GDM1 (cell line): ENCODE results near the gene PHLDB2.

Experiments used
- DNase-seq: peaks from one replicate; lab custom pipeline; 2025; lab: John Stamatoyannopoulos, UW

Gene PHLDB2

DNA sequence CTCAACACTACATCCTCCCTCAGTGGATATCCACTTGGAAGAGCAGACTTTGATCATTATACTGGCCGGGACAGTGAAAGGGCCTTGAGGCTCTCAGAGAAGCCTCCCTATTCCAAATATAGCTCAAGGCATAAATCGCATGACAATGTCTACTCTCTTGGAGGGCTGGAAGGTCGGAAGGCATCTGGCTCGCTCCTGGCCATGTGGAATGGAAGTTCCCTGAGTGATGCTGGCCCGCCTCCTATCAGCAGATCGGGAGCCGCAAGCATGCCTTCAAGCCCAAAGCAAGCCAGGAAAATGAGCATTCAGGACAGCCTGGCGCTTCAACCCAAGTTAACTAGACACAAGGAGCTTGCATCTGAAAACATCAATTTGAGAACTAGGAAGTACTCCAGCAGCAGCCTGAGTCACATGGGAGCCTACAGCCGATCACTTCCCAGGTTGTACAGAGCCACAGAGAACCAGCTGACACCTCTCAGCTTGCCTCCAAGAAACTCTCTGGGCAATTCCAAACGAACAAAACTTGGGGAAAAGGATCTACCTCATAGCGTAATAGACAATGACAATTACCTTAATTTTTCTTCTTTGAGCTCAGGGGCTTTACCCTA lies 25.4 kb downstream of the PHLDB2 start:
- DNase-seq = no peak

DNA sequence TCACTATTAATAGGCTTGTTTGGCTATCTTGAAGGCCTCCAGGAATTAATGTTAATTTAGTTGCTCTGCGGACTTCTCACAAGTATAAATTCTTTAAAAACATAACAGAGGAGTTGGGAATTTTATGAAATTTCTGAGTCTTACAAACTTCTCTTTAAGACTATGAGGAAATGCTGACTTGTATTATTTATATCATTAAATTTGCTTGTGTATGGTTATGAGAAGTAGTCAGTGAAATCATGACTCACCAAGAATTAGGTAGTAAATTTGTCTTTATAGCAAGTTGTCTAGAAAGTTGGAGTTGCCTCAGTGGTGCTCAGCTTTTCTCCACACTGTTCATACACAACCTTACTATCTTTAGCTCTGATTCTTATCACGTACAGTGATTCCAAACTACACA lies 26.5 kb downstream of the PHLDB2 start:
- DNase-seq = no peak

DNA sequence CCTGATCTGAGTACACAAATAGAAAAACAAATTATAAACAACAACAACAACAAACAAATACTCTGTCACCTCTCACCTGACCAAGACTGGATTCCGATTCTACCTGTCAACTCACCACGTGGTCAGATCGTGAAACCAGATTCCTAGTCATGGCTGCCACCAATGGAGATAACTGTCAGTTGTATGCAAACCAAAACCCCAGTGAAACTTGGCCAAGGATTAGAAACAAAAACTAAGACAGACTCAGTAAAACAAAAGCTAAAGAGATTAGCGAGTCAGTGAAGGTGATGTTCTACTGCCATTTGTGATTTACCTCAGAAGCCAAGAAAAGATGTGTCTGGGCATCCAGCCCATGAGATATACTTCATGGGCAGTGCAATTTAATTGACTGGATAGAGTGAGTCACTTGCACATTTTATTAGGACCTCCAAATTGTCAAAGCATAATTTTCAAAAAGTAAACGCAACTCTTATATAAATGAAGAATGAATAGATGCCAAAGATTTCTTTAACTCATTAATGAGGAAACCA lies 31.1 kb downstream of the PHLDB2 start:
- no peak for DNase-seq

DNA sequence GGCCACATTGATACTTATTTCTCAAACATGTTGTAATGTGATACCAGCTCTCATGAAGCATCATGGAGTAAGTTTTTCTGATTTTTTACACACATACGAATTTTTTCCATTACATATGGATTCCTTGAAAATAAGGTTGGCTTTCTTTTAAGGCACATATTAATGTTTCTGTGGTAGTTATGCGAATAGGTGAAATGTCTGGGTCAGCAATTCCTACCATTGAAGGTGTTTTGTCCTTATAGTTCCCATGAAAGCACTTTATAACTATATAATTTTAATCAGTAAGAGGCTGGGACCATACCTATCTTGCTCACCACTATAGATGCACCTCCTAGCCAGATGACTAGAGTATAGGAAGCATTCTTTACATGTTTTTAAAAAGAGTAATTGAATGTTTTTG lies 33.0 kb downstream of the PHLDB2 start:
- DNase-seq = no peak

DNA sequence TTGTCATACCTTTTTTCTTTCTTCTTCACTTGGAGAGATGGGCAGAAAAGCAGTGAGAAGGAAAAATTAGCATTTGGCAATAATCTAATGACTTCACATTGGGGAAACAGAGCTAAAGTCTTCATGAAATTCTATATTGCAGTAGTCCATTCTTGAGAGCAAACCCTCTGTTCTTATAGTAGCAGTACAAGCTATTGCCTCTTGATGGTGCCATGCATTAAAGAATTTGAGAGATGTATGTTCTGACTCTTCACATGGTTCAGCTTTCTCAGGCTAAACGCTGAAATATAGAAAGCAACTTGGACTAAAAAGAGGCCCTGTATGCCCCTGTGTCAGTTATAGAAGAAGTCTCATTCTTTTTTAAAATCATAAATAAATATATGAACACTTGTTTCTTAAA lies 36.0 kb downstream of the PHLDB2 start:
- DNase-seq = no peak

DNA sequence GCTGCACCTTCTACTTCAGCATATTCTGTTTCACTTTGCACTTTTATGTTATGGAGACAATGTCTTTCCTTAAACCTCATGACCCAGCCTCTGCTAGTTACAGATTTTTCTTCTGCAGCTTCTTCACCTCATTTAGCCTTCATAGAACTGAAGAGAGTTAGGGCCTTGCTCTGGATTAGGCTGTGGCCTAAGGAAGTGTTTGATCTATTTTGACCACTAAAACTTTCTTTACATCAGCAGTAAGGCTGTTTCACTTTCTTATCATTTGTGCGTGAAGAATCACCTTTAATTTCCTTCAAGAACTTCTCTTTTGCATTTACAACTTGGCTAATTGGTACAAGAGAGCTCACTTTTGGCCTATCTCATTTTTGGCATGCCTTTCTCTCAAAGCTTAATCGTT lies 40.9 kb downstream of the PHLDB2 start:
- no peak for DNase-seq

DNA sequence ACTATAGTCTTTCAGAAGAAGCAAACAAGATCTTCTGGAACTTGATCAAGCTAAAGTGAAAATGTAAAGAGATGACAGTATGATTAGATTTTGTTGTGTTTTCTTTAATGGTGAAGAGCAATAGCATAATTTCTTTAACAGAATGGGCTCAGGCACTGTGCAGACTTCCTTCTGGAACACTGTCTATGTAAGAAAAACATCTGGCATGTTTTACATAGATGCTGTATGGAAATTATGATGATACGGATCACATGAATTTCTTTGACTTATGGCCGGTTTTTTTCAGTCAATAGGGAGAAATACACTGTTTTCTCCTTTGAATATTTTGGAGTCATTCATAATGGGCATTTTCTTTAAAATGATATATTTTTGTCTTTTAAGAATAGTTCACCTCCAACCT lies 42.6 kb downstream of the PHLDB2 start:
- no peak for DNase-seq

DNA sequence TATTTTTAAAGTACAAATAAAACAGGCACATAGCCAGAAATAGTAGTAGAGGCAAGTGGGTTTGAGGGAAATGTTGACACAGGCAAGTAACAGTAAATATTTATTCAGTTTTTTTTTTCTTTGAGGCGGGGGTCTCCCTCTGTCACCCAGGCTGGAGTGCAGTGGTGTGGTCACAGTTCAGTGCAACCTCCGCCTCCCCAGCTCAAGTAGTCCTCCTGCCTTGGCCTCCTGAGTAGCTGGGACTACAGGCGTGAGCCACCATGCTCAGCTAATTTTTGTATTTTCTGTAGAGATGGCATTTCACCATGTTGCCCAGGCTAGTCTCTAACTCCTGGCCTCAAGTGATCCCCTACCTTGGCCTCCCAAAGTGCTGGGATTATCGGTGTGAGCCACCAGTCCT lies 43.5 kb downstream of the PHLDB2 start:
- DNase-seq = no peak

DNA sequence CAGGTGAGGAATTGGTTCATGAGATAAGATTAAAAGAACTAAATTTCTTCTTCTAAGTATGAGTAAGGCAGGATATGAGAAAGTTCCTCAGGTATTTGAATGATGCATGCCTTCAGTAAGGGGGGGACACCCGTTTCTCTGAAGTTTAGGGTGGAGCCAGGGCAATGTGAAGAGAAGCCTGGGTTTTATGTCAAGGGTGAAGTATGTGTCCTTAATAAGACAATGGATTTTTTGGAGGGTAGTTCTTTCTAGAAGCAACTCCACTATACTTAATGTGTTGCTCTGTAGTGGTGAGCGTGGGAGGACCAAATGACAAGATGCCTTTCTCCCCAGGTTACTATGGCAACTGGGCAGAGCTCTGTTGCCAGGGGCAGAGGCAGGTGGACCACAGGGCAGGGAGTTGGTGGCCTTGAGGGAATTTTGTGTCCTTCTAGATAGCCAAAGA lies 44.0 kb downstream of the PHLDB2 start:
- DNase-seq = no peak

DNA sequence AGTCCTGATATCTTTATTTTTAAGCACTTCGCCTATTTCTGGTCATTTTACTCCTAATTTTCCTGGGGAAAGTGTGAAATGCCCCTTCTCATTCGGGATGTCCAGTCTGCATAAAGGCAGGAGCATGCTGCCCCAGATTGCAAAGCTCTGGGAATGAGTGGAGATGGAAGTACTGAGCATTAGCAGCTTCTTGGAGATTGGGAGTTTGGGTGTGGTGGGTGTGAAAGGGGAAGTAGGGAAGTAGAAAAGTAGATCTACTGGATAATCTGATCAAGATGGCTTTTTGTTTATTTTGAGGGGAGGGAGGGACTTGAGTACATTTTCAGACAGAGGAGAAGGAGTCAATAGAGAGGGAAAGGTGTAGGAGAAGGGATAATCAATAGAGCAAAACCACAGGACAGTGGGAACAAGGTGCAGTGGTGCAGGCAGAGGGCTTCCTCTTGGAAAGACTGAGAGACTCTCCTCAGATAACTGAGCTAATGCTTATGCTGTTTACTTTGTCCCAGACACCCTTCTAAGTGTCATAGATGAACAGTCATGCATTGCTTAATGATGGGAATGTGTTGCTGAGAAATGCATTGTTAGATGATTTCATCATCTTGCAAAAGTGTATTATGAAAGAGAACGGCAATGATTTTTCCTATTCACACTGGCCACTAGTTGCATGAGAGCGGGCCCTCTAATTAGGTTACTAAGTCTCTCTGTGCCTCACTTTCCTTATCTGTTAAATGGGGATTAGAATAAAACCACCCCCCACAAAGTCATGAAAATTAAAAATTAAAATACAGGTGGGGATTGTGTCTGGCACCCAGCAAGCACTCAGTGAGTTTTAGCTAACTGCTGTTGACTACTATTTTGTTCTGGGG lies 45.5 kb downstream of the PHLDB2 start:
- DNase-seq = no peak

DNA sequence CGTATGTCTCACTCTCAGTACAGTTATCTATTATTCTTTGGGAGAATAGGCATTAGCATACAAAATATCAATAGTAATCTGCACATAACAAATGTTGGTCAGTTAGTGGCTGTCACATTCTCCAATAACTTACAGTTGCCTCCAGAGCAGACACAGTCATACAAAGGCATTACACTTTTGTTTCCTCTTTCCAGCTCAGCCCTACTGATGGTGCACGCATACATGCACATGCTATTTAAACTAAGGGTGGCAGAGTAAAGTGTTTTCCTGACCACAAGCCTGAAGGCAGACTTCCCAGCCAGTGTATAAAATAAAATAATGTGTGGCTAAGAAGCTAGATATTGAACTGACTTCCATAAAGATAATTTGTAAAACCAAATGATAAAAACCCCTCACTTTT lies 47.6 kb downstream of the PHLDB2 start:
- DNase-seq = no peak

DNA sequence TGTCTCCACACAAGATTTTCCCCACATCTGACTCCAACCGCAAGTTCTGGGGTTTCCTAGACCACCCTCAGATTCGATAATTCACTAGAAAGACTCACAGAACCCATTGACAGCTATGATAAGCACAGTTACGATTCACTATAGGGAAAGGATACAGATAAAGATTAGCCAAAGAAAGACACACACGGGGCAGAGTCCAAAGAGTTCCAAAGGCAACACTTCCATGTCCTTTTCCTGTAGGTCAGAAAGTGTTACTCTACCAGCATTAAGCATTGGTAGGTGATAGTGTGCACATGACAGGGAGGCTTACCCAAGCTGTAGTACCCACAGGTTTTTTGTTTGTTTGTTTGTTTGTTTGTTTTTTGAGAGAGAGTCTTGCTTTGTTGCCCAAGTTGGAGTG lies 48.1 kb downstream of the PHLDB2 start:
- DNase-seq = no peak

DNA sequence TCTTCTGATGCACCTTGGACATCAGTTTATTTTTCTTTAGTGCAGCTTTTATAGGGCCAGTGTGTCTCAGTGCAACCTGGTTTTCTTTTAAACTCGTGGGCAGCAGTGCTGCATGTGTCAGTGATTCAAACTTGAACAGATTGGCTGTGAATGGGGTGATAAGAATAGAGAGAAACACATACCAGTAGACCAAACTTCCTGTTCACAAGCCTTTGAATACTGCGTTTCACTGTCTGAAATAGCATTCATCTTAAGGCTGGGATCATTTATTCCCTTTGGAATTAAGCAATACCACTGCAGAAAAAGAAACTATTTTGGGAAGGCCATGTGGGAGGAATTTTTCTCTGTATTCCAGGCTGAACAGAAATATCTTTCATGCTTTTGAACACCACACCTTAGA lies 51.7 kb downstream of the PHLDB2 start:
- DNase-seq = no peak

DNA sequence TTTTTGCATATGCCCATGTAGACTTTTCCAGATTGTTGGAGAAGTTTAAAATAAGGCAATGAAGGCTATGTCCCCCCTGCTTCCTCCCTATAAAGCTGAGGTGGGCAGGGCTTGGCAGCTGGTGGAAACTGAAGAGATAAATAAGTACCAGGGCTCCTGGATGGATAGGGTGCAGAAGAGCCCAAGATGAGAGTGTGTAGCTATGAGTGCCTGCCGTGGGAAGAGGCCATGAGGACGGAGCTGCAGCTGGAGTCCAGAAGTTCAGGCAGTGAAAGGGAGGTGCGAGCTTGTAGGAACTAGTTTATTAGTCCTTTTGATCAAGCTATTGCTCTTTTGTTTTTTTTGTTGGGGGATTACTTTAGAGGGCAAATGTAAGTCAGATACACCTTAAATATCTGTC lies 52.4 kb downstream of the PHLDB2 start:
- DNase-seq = no peak

DNA sequence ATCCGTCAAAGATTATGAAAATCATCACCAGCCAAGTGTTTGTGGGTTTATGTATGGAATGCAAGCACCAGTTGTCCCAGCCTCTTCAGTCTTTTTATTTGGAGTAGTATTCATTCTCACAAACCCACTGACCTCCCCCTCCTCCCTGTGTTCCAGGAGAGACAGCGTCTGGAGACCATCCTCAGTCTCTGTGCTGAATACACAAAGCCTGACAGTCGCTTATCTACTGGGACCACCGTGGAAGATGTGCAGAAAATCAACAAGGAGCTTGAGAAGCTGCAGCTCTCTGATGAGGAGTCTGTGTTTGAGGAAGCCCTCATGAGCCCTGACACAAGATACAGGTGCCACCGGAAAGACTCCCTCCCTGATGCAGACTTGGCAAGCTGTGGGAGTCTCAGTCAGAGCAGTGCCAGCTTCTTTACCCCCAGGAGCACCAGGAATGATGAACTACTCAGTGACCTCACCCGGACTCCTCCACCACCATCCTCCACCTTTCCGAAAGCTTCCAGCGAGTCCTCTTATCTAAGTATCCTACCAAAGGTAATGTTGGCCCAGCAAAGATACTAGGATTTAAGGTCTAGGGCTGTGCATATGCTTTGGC lies 54.2 kb downstream of the PHLDB2 start:
- no peak for DNase-seq

DNA sequence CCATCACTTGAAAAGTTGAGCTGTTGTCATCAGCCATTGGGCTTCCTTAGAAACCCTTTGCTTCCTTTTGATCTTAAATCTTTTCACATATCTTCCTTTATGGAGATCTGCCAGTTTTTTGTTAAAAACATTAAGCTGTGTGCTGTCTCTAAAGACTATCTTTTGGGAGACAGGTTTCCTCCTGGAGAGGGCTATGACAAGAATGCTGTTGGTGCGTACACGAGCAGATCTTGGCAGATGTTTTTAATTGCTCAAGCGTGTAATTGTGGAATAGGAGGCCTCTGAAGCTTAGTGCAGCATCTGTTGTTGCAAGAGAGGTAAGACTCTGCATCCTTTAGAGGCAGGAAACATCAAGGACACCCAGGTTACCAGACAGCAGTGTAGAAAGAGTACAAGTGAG lies 56.8 kb downstream of the PHLDB2 start:
- DNase-seq = no peak

DNA sequence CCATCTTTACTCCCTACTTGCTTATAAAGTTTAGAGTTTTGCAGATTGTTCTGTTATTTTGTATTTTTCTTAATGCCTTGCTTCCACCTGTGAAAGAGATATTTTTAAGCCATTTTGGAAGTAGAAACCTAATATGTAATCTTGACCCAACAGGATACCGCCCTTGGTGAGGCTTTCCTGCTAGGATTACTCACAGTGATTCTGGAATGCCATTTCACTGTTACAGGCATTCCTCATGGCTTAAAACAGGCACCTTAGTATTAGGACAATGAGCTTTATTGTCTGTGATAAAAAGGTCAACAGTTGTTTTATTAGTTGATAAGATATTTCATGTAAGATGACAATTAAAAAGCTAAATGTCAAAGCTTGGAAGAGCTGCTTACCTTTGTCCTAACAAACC lies 58.2 kb downstream of the PHLDB2 start:
- DNase-seq = no peak

DNA sequence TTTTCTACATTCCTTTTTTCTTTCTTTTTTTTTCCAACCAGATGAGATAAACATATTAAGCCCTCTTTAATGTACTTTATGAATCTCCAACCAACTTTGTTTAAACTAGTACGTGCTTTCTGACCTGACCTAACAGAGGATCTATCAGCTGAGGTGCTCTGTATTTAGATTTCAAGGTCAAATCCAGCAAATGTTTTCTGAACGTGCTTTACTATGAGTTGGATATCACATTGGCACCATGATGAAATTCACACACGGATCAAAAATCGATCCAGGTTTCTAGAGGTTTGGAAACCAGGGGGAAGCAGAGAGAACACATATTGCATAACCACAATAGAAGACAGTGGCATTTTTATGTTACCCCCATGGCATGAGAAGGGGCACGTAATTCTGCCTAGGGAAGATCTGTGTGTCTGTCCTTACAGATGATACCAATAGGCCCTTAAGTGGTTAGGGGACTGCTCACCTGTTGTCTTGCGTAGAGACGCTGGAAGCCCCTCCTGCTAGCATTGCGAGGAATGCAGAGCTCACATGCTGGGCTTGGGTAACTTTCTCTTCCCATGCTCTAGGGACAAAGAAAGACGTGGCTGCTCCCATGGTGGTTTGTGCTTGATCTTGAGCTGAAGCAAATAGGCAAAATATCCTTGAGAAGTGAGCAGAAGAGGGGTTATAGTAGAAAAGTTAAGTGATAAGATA lies 60.5 kb downstream of the PHLDB2 start:
- DNase-seq = no peak

DNA sequence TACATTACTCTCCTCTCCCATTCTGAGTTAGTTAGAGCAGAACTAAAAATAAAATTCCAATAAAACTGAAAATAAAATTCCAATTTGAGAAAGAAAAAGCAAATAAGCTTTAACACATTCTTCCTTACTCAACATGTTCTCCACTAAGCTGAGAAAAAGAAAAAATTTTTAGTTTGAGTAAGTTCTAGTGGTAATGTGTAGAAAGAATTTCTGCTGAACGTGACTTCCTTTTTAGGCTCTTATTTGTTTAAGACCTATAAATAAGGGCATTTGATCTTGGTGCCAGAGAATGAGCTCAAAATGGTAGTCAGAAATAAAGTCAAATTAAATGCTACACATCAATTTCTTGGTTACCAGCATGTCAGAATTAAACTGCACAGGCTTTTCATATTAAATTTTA lies 62.1 kb downstream of the PHLDB2 start:
- no peak for DNase-seq

DNA sequence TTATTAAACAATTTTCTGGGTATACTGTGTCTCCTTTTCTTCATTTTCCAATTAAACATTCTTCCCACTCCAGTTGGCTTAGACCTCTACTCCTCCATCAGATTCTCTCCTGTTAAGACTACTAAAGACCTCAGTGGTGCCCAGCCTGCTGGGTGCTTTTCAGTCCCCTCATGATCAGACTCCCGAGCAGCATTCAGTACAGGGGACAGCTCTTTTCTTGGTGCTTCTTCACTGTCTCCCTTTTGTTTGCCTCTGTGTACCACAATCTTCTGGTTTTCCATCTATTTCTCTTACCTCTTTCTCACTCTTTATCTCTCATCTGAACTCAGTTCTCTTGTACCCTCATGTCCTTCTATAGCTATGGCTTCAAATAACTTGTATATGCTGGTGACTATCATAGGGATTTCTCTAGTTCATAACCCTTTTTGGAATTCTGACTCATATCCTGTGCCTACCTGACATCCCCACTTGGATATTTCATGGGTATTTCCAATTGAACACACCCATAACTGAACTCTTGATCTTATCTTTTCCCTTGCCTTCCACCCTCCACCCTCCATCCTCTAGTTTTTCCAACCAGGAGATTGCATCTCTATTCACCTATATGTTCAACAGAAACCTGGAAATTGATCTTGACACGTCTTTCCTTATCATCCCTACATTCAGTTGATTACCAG lies 64.2 kb downstream of the PHLDB2 start:
- no peak for DNase-seq

DNA sequence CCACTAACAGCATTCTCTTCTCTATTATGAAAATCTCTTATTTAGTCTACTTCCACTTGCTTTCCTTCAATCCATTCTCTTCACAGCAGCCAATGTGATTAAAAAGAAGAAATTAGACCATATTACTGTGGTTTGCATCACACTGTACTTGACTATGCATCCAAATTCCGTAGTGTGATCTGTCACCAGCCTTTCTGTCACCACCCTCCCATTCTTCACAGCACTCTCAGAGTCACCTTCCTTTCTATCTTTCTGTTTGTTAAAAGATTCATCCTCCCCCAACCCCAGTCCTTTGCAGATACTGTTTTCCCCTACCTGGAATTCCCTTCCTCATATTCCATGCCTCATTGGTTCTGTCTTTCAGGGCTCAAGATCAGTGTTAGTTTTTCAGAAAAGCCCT lies 64.7 kb downstream of the PHLDB2 start:
- DNase-seq = no peak

DNA sequence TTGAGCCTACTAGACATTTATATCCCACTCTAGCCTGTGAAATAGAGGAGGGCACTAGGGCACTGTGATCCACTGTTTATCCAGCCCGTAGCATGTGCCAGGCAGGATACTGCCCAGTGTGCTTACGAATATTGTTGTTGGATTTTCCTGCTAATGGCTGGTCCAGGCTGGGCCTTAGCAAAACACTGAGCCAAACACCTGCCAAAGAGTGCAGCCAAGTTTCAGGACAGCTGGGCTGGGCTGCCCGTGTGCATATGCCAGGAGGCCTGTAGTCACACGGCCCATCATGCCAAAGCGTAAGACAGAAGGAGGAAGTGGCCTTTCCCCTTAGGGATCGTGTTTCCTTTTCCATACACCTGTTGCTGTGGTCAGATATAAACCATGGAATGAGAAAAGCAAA lies 65.2 kb downstream of the PHLDB2 start:
- no peak for DNase-seq
